ENCODE results near the gene DAPP1. TPM values are rescaled to one million over a fixed set of nuclear protein-coding genes. Genes with fewer than 3 reads are reported as not detected.

DAPP1 gene
- polyA plus RNA-seq, 12 donors = 1.4 to 10.2 (median 2.9) TPM; not detected in 1

DNA sequence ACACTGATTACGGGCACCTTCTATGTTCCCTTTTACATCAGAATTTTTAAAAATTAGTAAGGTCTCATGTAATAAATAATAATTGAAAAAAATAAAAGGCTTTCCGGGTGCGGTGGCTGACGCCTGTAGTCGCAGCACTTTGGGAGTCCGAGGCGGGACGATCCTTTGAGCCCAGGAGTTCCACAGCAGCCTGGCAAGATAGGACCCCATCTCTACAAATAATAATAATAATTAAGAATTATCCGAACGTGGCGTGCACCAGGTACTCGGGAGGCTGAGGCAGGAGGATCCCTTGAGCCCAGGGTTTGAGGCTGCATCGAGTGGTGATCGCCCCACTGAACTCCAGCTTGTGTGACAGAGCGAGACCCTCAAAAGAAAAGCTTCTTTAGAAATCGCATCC, 78.4 kb downstream of the DAPP1 start:
- no peak for DNase-seq

DNA sequence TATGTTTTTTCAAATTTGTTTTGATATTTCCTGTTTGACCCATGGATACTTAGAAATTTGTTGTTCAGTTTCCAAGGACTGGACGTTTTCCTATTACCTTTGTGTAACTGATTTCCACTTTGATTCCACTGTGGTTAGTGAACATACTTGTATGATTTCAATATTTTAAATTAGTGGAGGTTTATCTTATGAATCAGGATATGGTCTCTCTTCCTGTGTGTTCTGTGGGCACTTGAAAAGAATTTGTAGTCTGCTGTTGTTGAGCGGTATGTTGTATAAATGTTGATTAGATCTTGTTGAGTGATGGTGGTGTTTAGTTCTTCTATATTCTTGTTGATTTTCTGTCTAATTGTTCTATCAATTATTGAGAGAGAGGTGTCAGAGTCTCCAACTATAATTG, 98.8 kb downstream of the DAPP1 start:
- DNase-seq = no peak

GRCh38 chr4:99917575-99917974, 100.9 kb downstream of the DAPP1 start:
- no peak for DNase-seq

GRCh38 chr4:99918656-99919055, 102.0 kb downstream of the DAPP1 start:
- no peak for DNase-seq

Other genes with a start within 250 kb of the DAPP1 start
- gene MTTP, start 242.0 kb upstream of the DAPP1 start, polyA plus RNA-seq (ENCODE audit: insufficient read length in 12 of 12) = 10 to 100 TPM in 1 of 12 donors, 1 to 10 TPM in 7, under 1 TPM in 3, not detected in 1; 0.43 to 16.0 (median 1.2) TPM
- 100 to 1,000 TPM in 7 of 12 donors, 10 to 100 TPM in 4, not detected in 1; 31.7 to 191 (median 109) TPM for gene C4orf54, start 159.0 kb upstream of the DAPP1 start, polyA plus RNA-seq (ENCODE audit: insufficient read length in 12 of 12)
- gene LAMTOR3, start 77.6 kb downstream of the DAPP1 start, polyA plus RNA-seq (ENCODE audit: insufficient read length in 12 of 12) = 10 to 100 TPM in 11 of 12 donors, not detected in 1; 30.4 to 54.4 (median 41.7) TPM
- gene DNAJB14, start 129.8 kb downstream of the DAPP1 start, polyA plus RNA-seq (ENCODE audit: insufficient read length in 12 of 12) = 10 to 100 TPM in 11 of 12 donors, not detected in 1; 15.5 to 29.9 (median 22.6) TPM
- 100 to 1,000 TPM in 11 of 12 donors, not detected in 1; 132 to 263 (median 171) TPM for gene H2AZ1, start 133.4 kb downstream of the DAPP1 start, polyA plus RNA-seq (ENCODE audit: insufficient read length in 12 of 12)

All from muscle of arm (tissue), 12 donors.